SK-N-SH (cell line): ENCODE measurements around the gene MPC1. TPM values are rescaled to one million over a fixed set of nuclear protein-coding genes. Genes with fewer than 3 reads are reported as not detected.

ENCODE experiments used
- CTCF ChIA-PET: fragments of 300-600, 350-600 bp; formaldehyde crosslinking; extraction: SDS; loops from one replicate; lab custom pipeline; 2021; lab: Yijun Ruan, JAX
- POLR2A ChIA-PET: fragments of 350-600 bp; sonication (Branson Sonifier 250); formaldehyde crosslinking; extraction: SDS; loops from one replicate; lab custom pipeline; 2020; ENCODE audit warnings: antibody characterized with exemption, inconsistent platforms; lab: Yijun Ruan, JAX
- DNase-seq: peaks from one replicate; pipeline ENCODE4 v3.0.0; 2012
- H2AFZ ChIP-seq: fragments of 200-600 bp; sonication (generic); 2 replicates; pipeline ENCODE4 v1.8.1; 2016; ENCODE audit warnings: antibody characterized with exemption, mild to moderate bottlenecking, low read depth
- H3F3A ChIP-seq: fragments of 200-600 bp; sonication (generic); replicated peaks from 2 replicates; pipeline ENCODE3; 2016; ENCODE audit warnings: antibody characterized with exemption, mild to moderate bottlenecking; ENCODE audit not compliant: insufficient read depth
- H3K27ac ChIP-seq, 2 experiments: fragments of 200-500 bp in 1 of 2; fragments of 200-600 bp in 1 of 2; sonication (Bioruptor generic) in 1 of 2; sonication (generic), shearing (Covaris generic) in 1 of 2; 2 replicates each; pipeline versions ENCODE4 v1.5.1 to v1.6.1; 2014 to 2016; ENCODE audit warnings: low read depth in 2 of 2, inconsistent platforms in 1 of 2, low read length in 1 of 2, mild to moderate bottlenecking in 1 of 2, mixed read lengths in 1 of 2
- H3K27me3 ChIP-seq: fragments of 200-600 bp; sonication (generic), shearing (Covaris generic); 2 replicates; pipeline ENCODE4 v1.6.1; 2016; ENCODE audit warnings: mixed run types; ENCODE audit not compliant: insufficient read depth
- H3K36me3 ChIP-seq, 2 experiments: fragments of 200-500 bp in 1 of 2; fragments of 200-600 bp in 1 of 2; sonication (Bioruptor generic) in 1 of 2; sonication (generic) in 1 of 2; replicated peaks in 1 of 2; 2 replicates each; pipeline versions ENCODE3 to v1.5.1; 2014 to 2016; ENCODE audit warnings: low read length in 1 of 2, mild to moderate bottlenecking in 1 of 2; ENCODE audit not compliant: insufficient read depth in 2 of 2, control insufficient read depth in 1 of 2
- H3K4me1 ChIP-seq, 2 experiments: fragments of 200-500 bp in 1 of 2; fragments of 200-600 bp in 1 of 2; sonication (Bioruptor generic) in 1 of 2; sonication (generic), shearing (Covaris generic) in 1 of 2; 2 replicates each; pipeline versions ENCODE4 v1.5.1 to v1.6.1; 2014 to 2016; ENCODE audit warnings: low read depth in 1 of 2, low read length in 1 of 2, mixed run types in 1 of 2; ENCODE audit not compliant: insufficient read depth in 2 of 2, control insufficient read depth in 1 of 2
- H3K4me2 ChIP-seq: fragments of 200-600 bp; sonication (generic), shearing (Covaris generic); 2 replicates; pipeline ENCODE4 v1.6.1; 2017; ENCODE audit warnings: mixed run types
- H3K4me3 ChIP-seq, 2 experiments: fragments of 200-500 bp in 1 of 2; fragments of 200-600 bp in 1 of 2; sonication (Bioruptor generic) in 1 of 2; sonication (generic), shearing (Covaris generic) in 1 of 2; 2 replicates each; pipeline versions ENCODE4 v1.5.1 to v1.8.1; 2014 to 2016; ENCODE audit warnings: low read depth in 2 of 2, inconsistent platforms in 1 of 2, low read length in 1 of 2, mild to moderate bottlenecking in 1 of 2, mixed read lengths in 1 of 2, moderate library complexity in 1 of 2
- H3K79me2 ChIP-seq: fragments of 200-600 bp; sonication (generic); 2 replicates; pipeline ENCODE4 v1.8.1; 2017; ENCODE audit warnings: mild to moderate bottlenecking; ENCODE audit not compliant: insufficient read depth
- H3K9ac ChIP-seq: fragments of 200-600 bp; sonication (generic); 2 replicates; pipeline ENCODE4 v1.6.1; 2017; ENCODE audit warnings: mixed run types
- H3K9me2 ChIP-seq: fragments of 200-600 bp; sonication (generic); 2 replicates; pipeline ENCODE4 v1.6.1; 2017; ENCODE audit warnings: mixed run types
- H3K9me3 ChIP-seq: fragments of 200-600 bp; sonication (generic); 2 replicates; pipeline ENCODE4 v1.6.1; 2017; ENCODE audit warnings: mixed run types, mild to moderate bottlenecking, moderate library complexity
- H4K20me1 ChIP-seq: fragments of 200-600 bp; sonication (generic); 2 replicates; pipeline ENCODE4 v1.6.1; 2017; ENCODE audit warnings: mild to moderate bottlenecking, mixed run types; ENCODE audit not compliant: insufficient read depth
- EP300 ChIP-seq, 2 experiments: IDR thresholded peaks; 2 replicates each; pipeline versions ENCODE4 v1.4.0 to v1.6.1; 2012; ENCODE audit warnings: borderline replicate concordance in 1 of 2, low read depth in 1 of 2, low read length in 1 of 2
- FOSL2 ChIP-seq: IDR thresholded peaks from 2 replicates; pipeline ENCODE4 v1.4.0; 2012; ENCODE audit warnings: low read depth, mild to moderate bottlenecking, moderate library complexity, borderline replicate concordance
- FOXJ3 ChIP-seq: sonication (generic); formaldehyde crosslinking; IDR thresholded peaks from 2 replicates; pipeline ENCODE4 v1.5.1; 2020; ENCODE audit warnings: mild to moderate bottlenecking, missing genetic modification reagents
- FOXM1 ChIP-seq: IDR thresholded peaks from 2 replicates; pipeline ENCODE4 v1.4.0; 2012; ENCODE audit warnings: low read depth, mild to moderate bottlenecking
- GABPA ChIP-seq: IDR thresholded peaks from 2 replicates; pipeline ENCODE4 v1.4.0; 2012; ENCODE audit warnings: low read depth, mild to moderate bottlenecking
- GATA2 ChIP-seq: sonication (generic); formaldehyde crosslinking; IDR thresholded peaks from 2 replicates; pipeline ENCODE4 v1.5.0; 2020; ENCODE audit warnings: mild to moderate bottlenecking, missing genetic modification reagents
- JUND ChIP-seq: IDR thresholded peaks from 2 replicates; pipeline ENCODE4 v1.4.0; 2012
- MEF2A ChIP-seq: IDR thresholded peaks from 2 replicates; pipeline ENCODE4 v1.4.0; 2012; ENCODE audit warnings: low read depth, borderline replicate concordance
- MXI1 ChIP-seq: IDR thresholded peaks from 2 replicates; pipeline ENCODE4 v1.6.1; 2012; ENCODE audit warnings: mild to moderate bottlenecking, low read depth, low read length, improper control_type of control experiment
- NRF1 ChIP-seq: IDR thresholded peaks from 2 replicates; pipeline ENCODE4 v1.6.1; 2012; ENCODE audit warnings: low read depth, mild to moderate bottlenecking, low read length
- POLR2AphosphoS5 ChIP-seq: IDR thresholded peaks from 2 replicates; pipeline ENCODE4 v1.6.1; 2012; ENCODE audit warnings: low read depth, low read length
- RAD21 ChIP-seq: IDR thresholded peaks from 2 replicates; pipeline ENCODE4 v1.6.1; 2012; ENCODE audit warnings: mild to moderate bottlenecking, low read length
- RFX5 ChIP-seq: IDR thresholded peaks from 2 replicates; pipeline ENCODE4 v1.6.1; 2012; ENCODE audit warnings: mild to moderate bottlenecking, improper control_type of control experiment, low read length
- RXRA ChIP-seq: IDR thresholded peaks from 2 replicates; pipeline ENCODE4 v1.4.0; 2012; ENCODE audit warnings: low read depth, mild to moderate bottlenecking, borderline replicate concordance
- SIN3A ChIP-seq: IDR thresholded peaks from 2 replicates; pipeline ENCODE4 v1.6.1; 2012; ENCODE audit warnings: low read depth, mild to moderate bottlenecking, low read length, moderate library complexity, borderline replicate concordance
- TAF1 ChIP-seq: IDR thresholded peaks from 2 replicates; pipeline ENCODE4 v1.6.1; 2012; ENCODE audit warnings: low read depth, mild to moderate bottlenecking, low read length, moderate library complexity, borderline replicate concordance
- TEAD4 ChIP-seq: IDR thresholded peaks from 2 replicates; pipeline ENCODE4 v1.4.0; 2012; ENCODE audit warnings: mild to moderate bottlenecking, borderline replicate concordance; ENCODE audit not compliant: insufficient read depth
- YY1 ChIP-seq: IDR thresholded peaks from 2 replicates; pipeline ENCODE4 v1.4.0; 2012; ENCODE audit warnings: low read depth, mild to moderate bottlenecking
- WGBS: methylation state at CpG from one replicate; pipeline ENCODE4 v1.1.6; 2017; ENCODE audit warnings: low lambda C conversion rate; 5-methylcytosine and 5-hydroxymethylcytosine counted together
- polyA plus RNA-seq, 3 experiments: library from polyadenylated mRNA; depleted of rRNA; stranded (reverse); fragments of >200 nt; gene quantifications; 2 replicates each; pipeline ENCODE4 v1.2.3, GENCODE V29; 2012
- TF ChIP-seq, protein P1 (sequence below): IDR thresholded peaks from 2 replicates; pipeline ENCODE4 v1.4.0; 2012; ENCODE audit warnings: low read depth
- TF ChIP-seq, protein P2 (sequence below): IDR thresholded peaks from 2 replicates; pipeline ENCODE4 v1.6.1; 2012; ENCODE audit warnings: mild to moderate bottlenecking, low read depth, low read length, moderate library complexity

MPC1 gene
- polyA plus RNA-seq, 1 of the 3 experiments (the other 2 are of a cell fraction), result 13.6 TPM

DNA sequence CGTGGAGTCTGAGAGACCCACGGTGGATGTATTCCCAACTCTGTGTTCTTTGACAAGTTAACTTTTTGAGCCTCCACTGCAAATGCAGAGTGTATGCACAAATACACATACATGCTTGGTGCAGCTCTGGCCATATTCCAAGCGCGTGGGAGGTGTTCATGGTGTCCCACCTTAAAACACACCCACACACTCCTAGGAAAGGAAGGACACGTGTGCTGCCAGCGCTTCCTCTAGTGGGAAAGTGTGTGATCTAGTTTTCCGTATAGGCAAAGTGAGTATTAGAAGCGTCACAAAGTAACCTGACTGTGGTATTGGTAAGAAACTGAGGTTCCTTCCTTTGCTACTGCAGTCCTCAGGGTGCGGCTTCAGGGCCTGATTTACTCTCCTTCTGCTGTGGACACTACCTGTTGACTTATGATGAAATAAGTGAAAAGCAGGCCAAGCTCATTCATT is 36.0 kb upstream of the MPC1 start:
- Histone ChIP-seq H3K4me1 (no peaks in the 10 kb centered on the region; a peak in 1 of 4 replicates), H2AFZ (no peak overlapping the region), H3K4me2 (no peak overlapping the region), H3F3A (no peaks in the 10 kb centered on the region), H3K9me2 (no peaks in the 10 kb centered on the region), H3K4me3 (no peak overlapping the region), H3K36me3 (peaks cover 18 to 70% of the 10 kb centered on the region in 2 experiments), H3K9me3 (no peaks in the 10 kb centered on the region), H3K27me3 (no peaks in the 10 kb centered on the region), H3K9ac (no peak overlapping the region), H3K27ac (no peak overlapping the region), H4K20me1 (no peaks in the 10 kb centered on the region), H3K79me2 (no peaks in the 10 kb centered on the region)
- TF ChIP-seq, protein P1, sequence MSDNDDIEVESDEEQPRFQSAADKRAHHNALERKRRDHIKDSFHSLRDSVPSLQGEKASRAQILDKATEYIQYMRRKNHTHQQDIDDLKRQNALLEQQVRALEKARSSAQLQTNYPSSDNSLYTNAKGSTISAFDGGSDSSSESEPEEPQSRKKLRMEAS, result no peak
- TF ChIP-seq GABPA, result no peak
- TF ChIP-seq TAF1, result no peak
- no peak for TF ChIP-seq NRF1
- no peak for TF ChIP-seq SIN3A
- no peak for TF ChIP-seq MXI1
- no peak for TF ChIP-seq TEAD4
- no peak for TF ChIP-seq RXRA
- TF ChIP-seq FOSL2, result no peak
- TF ChIP-seq RAD21, result no peak
- no peak for DNase-seq
- CTCF ChIA-PET, result no interaction called here
- WGBS, result 97% methylated on average over 9 of the region's 9 CpGs
- POLR2A ChIA-PET, result no interaction called here

DNA sequence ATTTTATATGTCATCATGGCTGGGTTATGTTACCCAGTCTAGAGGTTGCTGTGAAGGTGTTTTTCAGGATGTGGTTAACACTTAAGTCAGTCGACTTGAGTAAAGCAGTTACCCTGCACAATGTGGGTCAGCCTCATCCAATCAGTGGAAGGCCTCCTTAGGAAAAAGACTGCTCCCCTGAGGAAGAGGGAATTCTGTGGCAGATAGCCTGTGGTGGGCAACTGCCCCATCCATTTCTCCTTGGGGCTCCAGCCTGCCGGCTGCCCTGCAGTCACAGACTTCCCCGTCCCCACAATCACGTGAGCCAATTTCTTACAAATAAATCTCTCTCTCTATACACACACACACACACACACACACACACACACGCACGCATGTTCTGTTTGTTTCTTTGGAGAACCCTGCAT is 34.5 kb upstream of the MPC1 start:
- H3K4me3 ChIP-seq, result no peak overlapping the region
- CTCF ChIA-PET, result no interaction called here

DNA sequence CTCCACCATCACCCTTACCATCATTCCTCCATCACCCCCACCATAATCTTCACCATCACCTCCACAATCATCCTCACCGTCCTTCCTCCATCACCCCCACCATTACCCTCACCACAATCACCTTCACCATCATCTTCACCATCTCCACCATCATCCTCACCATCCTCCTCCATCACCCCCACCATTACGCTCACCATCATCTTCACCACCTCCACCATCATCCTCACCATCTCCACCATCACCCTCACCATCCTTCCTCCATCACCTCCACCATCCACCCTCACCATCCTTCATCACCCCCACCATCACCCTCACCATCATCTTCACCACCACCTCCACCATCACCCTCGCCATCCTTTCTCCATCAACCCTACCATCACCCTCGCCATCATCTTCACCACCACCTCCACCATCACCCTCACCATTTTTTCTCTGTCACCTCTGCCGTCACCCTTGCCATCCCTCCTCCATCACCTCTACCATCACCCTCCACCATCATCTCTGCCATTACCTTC is 33.1 kb upstream of the MPC1 start:
- H3K9me3 ChIP-seq, result no peaks in the 10 kb centered on the region
- H3K4me2 ChIP-seq, result no peak overlapping the region
- ChIA-PET CTCF (interaction anchor here (1.0 to 1.5 kb wide), 2 partner anchors 16 to 103 kb away, joined by 3 to 6 read pairs; no protein-coding TSS in a partner anchor), POLR2A (no interaction called here)
- peaks cover 16 to 67% of the 10 kb centered on the region in 2 experiments for H3K36me3 ChIP-seq
- no peak overlapping the region for H3K4me3 ChIP-seq
- H3K27ac ChIP-seq, result no peak overlapping the region
- H3K79me2 ChIP-seq, result no peaks in the 10 kb centered on the region
- H3K4me1 ChIP-seq, result no peaks in the 10 kb centered on the region
- H4K20me1 ChIP-seq, result no peaks in the 10 kb centered on the region
- no peaks in the 10 kb centered on the region for H3K9me2 ChIP-seq
- no peak overlapping the region for H2AFZ ChIP-seq
- H3K27me3 ChIP-seq, result no peaks in the 10 kb centered on the region
- TF ChIP-seq FOSL2 (no peak), FOXJ3 (CRISPR knock-in tag) (no peak), RFX5 (no peak), GABPA (no peak), EP300 (IDR thresholded peaks at IDR 0.05; ENCODE audit: borderline replicate concordance in 1 of 2, low read depth in 1 of 2, low read length in 1 of 2) (no peak), MEF2A (no peak), GATA2 (CRISPR knock-in tag) (no peak), JUND (no peak), FOXM1 (no peak), NRF1 (no peak), YY1 (no peak)
- TF ChIP-seq, protein P2, sequence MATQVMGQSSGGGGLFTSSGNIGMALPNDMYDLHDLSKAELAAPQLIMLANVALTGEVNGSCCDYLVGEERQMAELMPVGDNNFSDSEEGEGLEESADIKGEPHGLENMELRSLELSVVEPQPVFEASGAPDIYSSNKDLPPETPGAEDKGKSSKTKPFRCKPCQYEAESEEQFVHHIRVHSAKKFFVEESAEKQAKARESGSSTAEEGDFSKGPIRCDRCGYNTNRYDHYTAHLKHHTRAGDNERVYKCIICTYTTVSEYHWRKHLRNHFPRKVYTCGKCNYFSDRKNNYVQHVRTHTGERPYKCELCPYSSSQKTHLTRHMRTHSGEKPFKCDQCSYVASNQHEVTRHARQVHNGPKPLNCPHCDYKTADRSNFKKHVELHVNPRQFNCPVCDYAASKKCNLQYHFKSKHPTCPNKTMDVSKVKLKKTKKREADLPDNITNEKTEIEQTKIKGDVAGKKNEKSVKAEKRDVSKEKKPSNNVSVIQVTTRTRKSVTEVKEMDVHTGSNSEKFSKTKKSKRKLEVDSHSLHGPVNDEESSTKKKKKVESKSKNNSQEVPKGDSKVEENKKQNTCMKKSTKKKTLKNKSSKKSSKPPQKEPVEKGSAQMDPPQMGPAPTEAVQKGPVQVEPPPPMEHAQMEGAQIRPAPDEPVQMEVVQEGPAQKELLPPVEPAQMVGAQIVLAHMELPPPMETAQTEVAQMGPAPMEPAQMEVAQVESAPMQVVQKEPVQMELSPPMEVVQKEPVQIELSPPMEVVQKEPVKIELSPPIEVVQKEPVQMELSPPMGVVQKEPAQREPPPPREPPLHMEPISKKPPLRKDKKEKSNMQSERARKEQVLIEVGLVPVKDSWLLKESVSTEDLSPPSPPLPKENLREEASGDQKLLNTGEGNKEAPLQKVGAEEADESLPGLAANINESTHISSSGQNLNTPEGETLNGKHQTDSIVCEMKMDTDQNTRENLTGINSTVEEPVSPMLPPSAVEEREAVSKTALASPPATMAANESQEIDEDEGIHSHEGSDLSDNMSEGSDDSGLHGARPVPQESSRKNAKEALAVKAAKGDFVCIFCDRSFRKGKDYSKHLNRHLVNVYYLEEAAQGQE, result no peak
- no peaks in the 10 kb centered on the region for H3F3A ChIP-seq
- 64% methylated on average over 5 of the region's 5 CpGs for WGBS
- no peak for DNase-seq
- H3K9ac ChIP-seq, result no peak overlapping the region

More for the DNA sequence above, 34.5 kb upstream of the MPC1 start:
- 92% methylated on average over 6 of the region's 6 CpGs for WGBS
- no peaks in the 10 kb centered on the region for H4K20me1 ChIP-seq
- no peaks in the 10 kb centered on the region for H3K27me3 ChIP-seq
- H3K9ac ChIP-seq, result no peak overlapping the region
- no peaks in the 10 kb centered on the region for H3K79me2 ChIP-seq
- peaks cover 15 to 67% of the 10 kb centered on the region in 2 experiments for H3K36me3 ChIP-seq
- no peak overlapping the region for H2AFZ ChIP-seq
- POLR2A ChIA-PET, result no interaction called here
- no peak overlapping the region for H3K4me2 ChIP-seq
- H3F3A ChIP-seq, result no peaks in the 10 kb centered on the region
- H3K4me1 ChIP-seq, result no peaks in the 10 kb centered on the region
- DNase-seq, result no peak
- no peak overlapping the region for H3K27ac ChIP-seq
- no peak for TF ChIP-seq POLR2AphosphoS5
- no peak for TF ChIP-seq YY1
- H3K9me2 ChIP-seq, result no peaks in the 10 kb centered on the region
- H3K9me3 ChIP-seq, result no peaks in the 10 kb centered on the region
